Fibroblast of pulmonary artery (primary cell): ENCODE measurements around the gene ESD.
A peak's percentile ranks its signal among the peaks of the same experiment; 100 is the strongest.

Experiments used
- DNase-seq: peaks from one replicate; pipeline ENCODE4 v3.0.0-alpha.2; 2010; ENCODE audit warnings: low read depth
- H3K4me3 ChIP-seq: replicated peaks from 2 replicates; pipeline ENCODE4 v1.5.1; 2011; ENCODE audit warnings: low read depth, mild to moderate bottlenecking, control low read depth, low read length, moderate library complexity
- TF ChIP-seq, protein P1 (sequence below): IDR thresholded peaks from 2 replicates; pipeline ENCODE4 v1.5.1; 2011; ENCODE audit warnings: mild to moderate bottlenecking, control low read depth, low read length, inconsistent platforms; ENCODE audit errors: missing control alignments

Gene ESD

DNA sequence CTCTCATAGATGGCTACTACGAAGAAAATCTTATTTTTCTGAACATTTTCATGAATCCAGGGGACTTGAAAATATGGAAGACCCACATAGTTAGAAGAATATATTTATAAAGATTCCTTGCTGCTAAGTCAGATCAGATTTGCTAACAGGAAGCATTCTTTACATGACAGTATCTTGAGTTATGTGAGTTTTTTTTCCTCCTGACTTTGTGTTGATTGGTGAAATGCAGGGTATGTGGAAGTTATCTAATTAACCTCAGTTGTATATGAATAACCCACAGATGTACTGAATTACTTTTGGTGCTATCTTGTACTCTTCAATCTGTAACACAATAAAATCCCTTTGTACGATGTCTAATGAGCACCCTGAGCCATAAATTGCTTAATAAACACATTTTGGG lies 53.8 kb downstream of the ESD start:
- TF ChIP-seq, protein P1, sequence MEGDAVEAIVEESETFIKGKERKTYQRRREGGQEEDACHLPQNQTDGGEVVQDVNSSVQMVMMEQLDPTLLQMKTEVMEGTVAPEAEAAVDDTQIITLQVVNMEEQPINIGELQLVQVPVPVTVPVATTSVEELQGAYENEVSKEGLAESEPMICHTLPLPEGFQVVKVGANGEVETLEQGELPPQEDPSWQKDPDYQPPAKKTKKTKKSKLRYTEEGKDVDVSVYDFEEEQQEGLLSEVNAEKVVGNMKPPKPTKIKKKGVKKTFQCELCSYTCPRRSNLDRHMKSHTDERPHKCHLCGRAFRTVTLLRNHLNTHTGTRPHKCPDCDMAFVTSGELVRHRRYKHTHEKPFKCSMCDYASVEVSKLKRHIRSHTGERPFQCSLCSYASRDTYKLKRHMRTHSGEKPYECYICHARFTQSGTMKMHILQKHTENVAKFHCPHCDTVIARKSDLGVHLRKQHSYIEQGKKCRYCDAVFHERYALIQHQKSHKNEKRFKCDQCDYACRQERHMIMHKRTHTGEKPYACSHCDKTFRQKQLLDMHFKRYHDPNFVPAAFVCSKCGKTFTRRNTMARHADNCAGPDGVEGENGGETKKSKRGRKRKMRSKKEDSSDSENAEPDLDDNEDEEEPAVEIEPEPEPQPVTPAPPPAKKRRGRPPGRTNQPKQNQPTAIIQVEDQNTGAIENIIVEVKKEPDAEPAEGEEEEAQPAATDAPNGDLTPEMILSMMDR, result no peak
- no peak overlapping the region for H3K4me3 ChIP-seq

DNA sequence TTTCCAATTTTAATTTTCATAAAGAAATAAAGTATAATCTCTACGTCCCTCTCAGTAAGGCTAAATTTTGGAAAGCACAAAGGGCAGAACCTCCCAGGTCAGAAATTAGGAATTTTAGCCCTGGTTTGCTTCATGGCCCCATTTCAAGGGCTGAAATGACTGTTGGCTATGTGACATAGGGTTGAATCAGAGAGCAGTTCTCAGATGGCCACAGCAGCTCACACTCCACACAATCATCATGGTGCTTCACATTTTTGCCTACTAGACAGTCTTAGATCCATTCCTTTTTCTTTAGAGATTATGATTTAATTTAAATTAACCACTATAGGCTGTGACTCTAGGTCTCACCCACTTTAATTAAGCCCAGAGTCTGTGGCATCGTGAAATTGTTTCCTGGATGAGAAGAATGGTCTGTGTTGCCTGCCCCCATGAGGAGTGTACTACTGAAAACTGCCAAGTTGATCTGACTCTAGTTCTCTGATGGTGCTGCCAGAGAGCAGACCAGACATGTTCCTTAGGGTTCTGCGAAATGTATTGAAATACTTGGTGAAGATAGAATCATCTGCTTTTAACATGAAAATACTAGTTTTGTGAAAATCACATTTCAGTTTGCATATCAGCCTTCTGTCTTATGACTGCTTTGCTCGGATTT lies 57.4 kb downstream of the ESD start:
- H3K4me3 ChIP-seq, result no peak overlapping the region
- TF ChIP-seq, protein P1, result no peak
- DNase-seq, result no peak

More for the DNA sequence above, 53.8 kb downstream of the ESD start:
- DNase-seq, result peak; percentile 23

DNA sequence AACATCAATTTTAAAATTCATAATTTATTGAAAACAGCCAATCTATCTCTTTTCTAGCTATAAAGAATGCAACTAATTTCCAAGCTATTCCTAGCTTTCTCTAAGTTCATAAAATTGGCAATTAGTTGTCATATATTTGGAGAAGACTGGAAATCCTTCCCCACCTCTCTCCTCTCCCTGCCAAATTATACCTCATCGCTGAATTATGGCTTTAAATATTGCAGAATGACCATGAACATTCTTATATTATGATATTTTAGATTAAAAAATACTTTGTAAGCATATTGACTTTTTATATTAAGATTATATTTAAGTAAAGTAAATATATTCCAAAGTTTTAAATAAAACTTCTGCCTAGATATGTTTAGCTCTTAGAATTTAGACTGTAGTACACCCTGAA lies 58.2 kb downstream of the ESD start:
- DNase-seq, result no peak
- TF ChIP-seq, protein P1, result no peak
- no peak overlapping the region for H3K4me3 ChIP-seq

DNA sequence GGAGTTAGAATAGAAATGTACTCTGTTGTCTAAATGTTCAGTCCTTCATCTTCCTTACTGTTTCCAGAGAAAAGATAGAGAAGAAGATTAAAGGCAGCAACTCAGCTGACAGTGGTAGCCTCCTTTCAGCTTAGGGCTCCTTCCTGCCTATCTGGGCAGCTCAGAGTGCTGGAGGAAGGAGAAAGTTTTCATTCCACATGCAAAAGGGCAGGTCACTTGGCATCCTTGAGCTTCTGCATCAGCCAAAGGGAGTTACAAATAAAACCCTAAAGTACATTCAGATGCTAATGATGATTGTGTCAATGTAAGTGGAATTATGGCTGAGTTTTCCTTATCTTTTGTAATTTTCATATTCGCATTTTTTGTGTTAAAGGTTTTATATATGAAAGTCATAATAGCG lies 58.9 kb downstream of the ESD start:
- no peak for DNase-seq
- H3K4me3 ChIP-seq, result no peak overlapping the region
- TF ChIP-seq, protein P1, result no peak

DNA sequence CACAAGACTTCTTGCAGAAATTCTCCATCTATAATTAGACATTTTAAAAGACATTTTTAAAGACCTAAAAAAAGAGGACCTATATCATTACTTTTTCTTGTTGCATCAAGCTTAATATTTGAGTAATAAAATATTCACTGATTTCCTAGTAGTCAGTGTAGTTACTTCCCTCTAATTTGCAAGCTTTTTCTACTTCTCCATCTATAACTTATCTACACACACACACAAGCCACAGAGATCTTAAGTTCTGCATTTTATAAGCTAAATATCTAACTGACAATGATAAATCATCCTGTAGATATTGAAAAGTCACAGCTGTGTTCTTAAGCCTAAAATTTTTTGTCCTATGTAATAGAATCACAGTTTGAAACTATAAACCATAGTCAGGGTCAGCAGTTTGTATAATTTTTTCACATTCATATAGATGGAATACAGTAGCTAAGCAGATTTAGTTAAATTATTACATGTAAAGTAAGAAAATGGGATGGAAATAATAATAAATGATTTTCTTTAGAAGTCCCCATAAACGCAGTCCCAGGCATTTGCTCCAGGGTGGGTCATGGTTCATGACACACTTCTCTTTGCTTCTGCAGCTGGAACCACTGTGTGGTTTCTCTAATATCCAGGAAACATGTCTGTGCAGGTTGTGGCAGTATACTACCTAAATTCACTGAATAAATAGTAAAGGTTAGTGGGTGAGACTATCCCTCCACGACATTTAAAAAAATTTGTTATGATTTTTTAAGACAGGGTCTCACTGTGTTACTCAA lies 60.2 kb downstream of the ESD start:
- H3K4me3 ChIP-seq, result no peak overlapping the region
- TF ChIP-seq, protein P1, result no peak
- DNase-seq, result no peak

DNA sequence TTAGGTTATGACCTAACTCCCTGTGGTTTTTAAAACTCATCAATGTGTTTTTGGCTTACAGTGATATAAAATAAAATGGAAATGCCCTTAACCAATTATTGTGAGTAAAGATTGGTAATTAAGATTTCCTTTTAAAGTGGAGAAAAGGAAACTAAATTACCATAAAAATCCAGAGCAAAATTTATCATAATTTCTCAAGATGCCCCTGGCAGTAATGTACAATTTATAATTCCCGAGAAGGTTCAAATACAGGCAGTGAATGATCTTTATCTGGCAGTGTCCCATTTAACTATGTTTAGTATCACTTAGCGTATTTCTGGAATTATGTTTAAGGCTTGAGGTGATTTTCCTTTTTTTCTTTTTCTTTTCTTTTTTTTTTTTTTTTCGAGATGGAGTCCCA lies 61.5 kb downstream of the ESD start:
- TF ChIP-seq, protein P1, result no peak
- H3K4me3 ChIP-seq, result no peak overlapping the region
- no peak for DNase-seq

DNA sequence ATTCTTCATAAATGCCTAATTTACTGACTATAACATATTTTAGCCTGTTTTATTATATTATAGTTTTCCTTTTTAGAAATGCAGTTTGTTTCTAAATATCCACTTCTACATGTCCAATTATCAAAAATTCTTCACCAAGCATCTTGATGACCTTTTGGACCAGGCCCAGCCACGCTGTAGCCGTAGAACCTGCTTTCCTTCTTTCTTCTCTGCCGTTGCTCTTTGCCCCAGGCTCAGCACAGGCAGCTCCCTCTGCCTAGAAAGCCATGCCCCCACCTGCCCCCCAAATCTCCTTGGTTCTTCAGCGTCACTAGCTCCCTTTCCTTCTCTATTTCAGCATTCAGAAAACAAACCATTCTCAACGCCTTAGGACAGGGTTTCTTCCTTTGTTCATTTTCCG lies 65.4 kb downstream of the ESD start:
- no peak for DNase-seq
- no peak overlapping the region for H3K4me3 ChIP-seq
- TF ChIP-seq, protein P1, result no peak
